ENCODE results near the gene TFR2.

The TFR2 gene

GRCh38 chr7:100641463-100641859, at the start of gene TFR2:
Gene TFR2, minus strand, starts transcription at chr7:100641552. Its CDS starts 43 bp downstream, at chr7:100641509.
- H3K27me3 ChIP-seq (ENCODE audit: low read depth, low read length) = no peaks in the 10 kb centered on the region

GRCh38 chr7:100689230-100690135, 48.1 kb upstream of the TFR2 start:
- peaks cover 15 to 42% of the 10 kb centered on the region in 2 donors for H3K4me1 ChIP-seq (ENCODE audit: control insufficient read depth in 1 of 2, insufficient read depth in 2 of 2, low read length in 2 of 2)
- H3K27me3 ChIP-seq (ENCODE audit: low read depth, low read length) = no peaks in the 10 kb centered on the region
- H3K27ac ChIP-seq (ENCODE audit: low read length) = no peak overlapping the region
- no peak overlapping the region for H3K4me3 ChIP-seq (ENCODE audit: low read depth in 1 of 2, low read length in 2 of 2)
- H3K9me3 ChIP-seq (ENCODE audit: control insufficient read depth in 1 of 2, low read length in 2 of 2) = no peaks in the 10 kb centered on the region
- H3K36me3 ChIP-seq (ENCODE audit: control insufficient read depth in 1 of 2, insufficient read depth in 2 of 2, low read length in 2 of 2) = peaks cover 10 to 43% of the 10 kb centered on the region in 2 donors

More at GRCh38 chr7:100641463-100641859, at the start of gene TFR2:
- Histone ChIP-seq H3K9me3 (ENCODE audit: control insufficient read depth in 1 of 2, low read length in 2 of 2) (no peaks in the 10 kb centered on the region), H3K4me3 (ENCODE audit: low read depth in 1 of 2, low read length in 2 of 2) (no peak within 1 kb of the TSS), H3K4me1 (ENCODE audit: control insufficient read depth in 1 of 2, insufficient read depth in 2 of 2, low read length in 2 of 2) (no peaks in the 10 kb centered on the region), H3K36me3 (ENCODE audit: control insufficient read depth in 1 of 2, insufficient read depth in 2 of 2, low read length in 2 of 2) (no peaks in the 10 kb centered on the region), H3K27ac (ENCODE audit: low read length) (no peak within 1 kb of the TSS)

- Histone ChIP-seq H3K36me3 (ENCODE audit: control insufficient read depth in 1 of 2, insufficient read depth in 2 of 2, low read length in 2 of 2) (peaks cover 10 to 54% of the 10 kb centered on the region in 2 donors), H3K4me1 (ENCODE audit: control insufficient read depth in 1 of 2, insufficient read depth in 2 of 2, low read length in 2 of 2) (peaks cover 15 to 42% of the 10 kb centered on the region in 2 donors), H3K27ac (ENCODE audit: low read length) (no peak overlapping the region), H3K9me3 (ENCODE audit: control insufficient read depth in 1 of 2, low read length in 2 of 2) (no peaks in the 10 kb centered on the region), H3K27me3 (ENCODE audit: low read depth, low read length) (no peaks in the 10 kb centered on the region), H3K4me3 (ENCODE audit: low read depth in 1 of 2, low read length in 2 of 2) (no peak overlapping the region)
These were observed 47.0 kb upstream of the TFR2 start for GRCh38 chr7:100688326-100688860.

GRCh38 chr7:100687751-100688300, 46.5 kb upstream of the TFR2 start:
- peaks cover 11 to 37% of the 10 kb centered on the region in 2 donors for H3K4me1 ChIP-seq (ENCODE audit: control insufficient read depth in 1 of 2, insufficient read depth in 2 of 2, low read length in 2 of 2)
- peaks cover 10 to 59% of the 10 kb centered on the region in 2 donors for H3K36me3 ChIP-seq (ENCODE audit: control insufficient read depth in 1 of 2, insufficient read depth in 2 of 2, low read length in 2 of 2)
- H3K27me3 ChIP-seq (ENCODE audit: low read depth, low read length) = no peaks in the 10 kb centered on the region
- no peaks in the 10 kb centered on the region for H3K9me3 ChIP-seq (ENCODE audit: control insufficient read depth in 1 of 2, low read length in 2 of 2)
- H3K4me3 ChIP-seq (ENCODE audit: low read depth in 1 of 2, low read length in 2 of 2) = no peak overlapping the region
- no peak overlapping the region for H3K27ac ChIP-seq (ENCODE audit: low read length)

- H3K36me3 ChIP-seq (ENCODE audit: control insufficient read depth in 1 of 2, insufficient read depth in 2 of 2, low read length in 2 of 2) = peaks cover 11 to 65% of the 10 kb centered on the region in 2 donors
- H3K9me3 ChIP-seq (ENCODE audit: control insufficient read depth in 1 of 2, low read length in 2 of 2) = no peaks in the 10 kb centered on the region
- no peak overlapping the region for H3K4me3 ChIP-seq (ENCODE audit: low read depth in 1 of 2, low read length in 2 of 2)
- peaks cover 5 to 31% of the 10 kb centered on the region in 2 donors for H3K4me1 ChIP-seq (ENCODE audit: control insufficient read depth in 1 of 2, insufficient read depth in 2 of 2, low read length in 2 of 2)
- H3K27ac ChIP-seq (ENCODE audit: low read length) = no peak overlapping the region
- no peaks in the 10 kb centered on the region for H3K27me3 ChIP-seq (ENCODE audit: low read depth, low read length)
These were observed 45.9 kb upstream of the TFR2 start for GRCh38 chr7:100687261-100687660.

GRCh38 chr7:100686822-100687211, 45.5 kb upstream of the TFR2 start:
- no peak overlapping the region for H3K27ac ChIP-seq (ENCODE audit: low read length)
- no peak overlapping the region for H3K4me3 ChIP-seq (ENCODE audit: low read depth in 1 of 2, low read length in 2 of 2)
- H3K9me3 ChIP-seq (ENCODE audit: control insufficient read depth in 1 of 2, low read length in 2 of 2) = no peaks in the 10 kb centered on the region
- H3K4me1 ChIP-seq (ENCODE audit: control insufficient read depth in 1 of 2, insufficient read depth in 2 of 2, low read length in 2 of 2) = peaks cover under 1 to 27% of the 10 kb centered on the region in 2 donors
- peaks cover 15 to 70% of the 10 kb centered on the region in 2 donors for H3K36me3 ChIP-seq (ENCODE audit: control insufficient read depth in 1 of 2, insufficient read depth in 2 of 2, low read length in 2 of 2)
- no peaks in the 10 kb centered on the region for H3K27me3 ChIP-seq (ENCODE audit: low read depth, low read length)

- peaks cover 15 to 75% of the 10 kb centered on the region in 2 donors for H3K36me3 ChIP-seq (ENCODE audit: control insufficient read depth in 1 of 2, insufficient read depth in 2 of 2, low read length in 2 of 2)
These were observed 45.0 kb upstream of the TFR2 start for GRCh38 chr7:100686201-100686821.

GRCh38 chr7:100685631-100686145, 44.3 kb upstream of the TFR2 start:
- H3K9me3 ChIP-seq (ENCODE audit: control insufficient read depth in 1 of 2, low read length in 2 of 2) = no peaks in the 10 kb centered on the region
- H3K27me3 ChIP-seq (ENCODE audit: low read depth, low read length) = no peaks in the 10 kb centered on the region
- H3K27ac ChIP-seq (ENCODE audit: low read length) = no peak overlapping the region
- H3K4me1 ChIP-seq (ENCODE audit: control insufficient read depth in 1 of 2, insufficient read depth in 2 of 2, low read length in 2 of 2) = peaks cover 0 to 16% of the 10 kb centered on the region in 2 donors
- no peak overlapping the region for H3K4me3 ChIP-seq (ENCODE audit: low read depth in 1 of 2, low read length in 2 of 2)
- H3K36me3 ChIP-seq (ENCODE audit: control insufficient read depth in 1 of 2, insufficient read depth in 2 of 2, low read length in 2 of 2) = peaks cover 15 to 79% of the 10 kb centered on the region in 2 donors

More at GRCh38 chr7:100686201-100686821, 45.0 kb upstream of the TFR2 start:
- no peaks in the 10 kb centered on the region for H3K27me3 ChIP-seq (ENCODE audit: low read depth, low read length)
- no peaks in the 10 kb centered on the region for H3K9me3 ChIP-seq (ENCODE audit: control insufficient read depth in 1 of 2, low read length in 2 of 2)
- peaks cover 0 to 22% of the 10 kb centered on the region in 2 donors for H3K4me1 ChIP-seq (ENCODE audit: control insufficient read depth in 1 of 2, insufficient read depth in 2 of 2, low read length in 2 of 2)
- H3K27ac ChIP-seq (ENCODE audit: low read length) = no peak overlapping the region
- no peak overlapping the region for H3K4me3 ChIP-seq (ENCODE audit: low read depth in 1 of 2, low read length in 2 of 2)

- Histone ChIP-seq H3K4me3 (ENCODE audit: low read depth in 1 of 2, low read length in 2 of 2) (no peak overlapping the region), H3K27ac (ENCODE audit: low read length) (no peak overlapping the region), H3K4me1 (ENCODE audit: control insufficient read depth in 1 of 2, insufficient read depth in 2 of 2, low read length in 2 of 2) (peaks cover 0 to 13% of the 10 kb centered on the region in 2 donors), H3K9me3 (ENCODE audit: control insufficient read depth in 1 of 2, low read length in 2 of 2) (no peaks in the 10 kb centered on the region), H3K27me3 (ENCODE audit: low read depth, low read length) (no peaks in the 10 kb centered on the region), H3K36me3 (ENCODE audit: control insufficient read depth in 1 of 2, insufficient read depth in 2 of 2, low read length in 2 of 2) (peaks cover 15 to 79% of the 10 kb centered on the region in 2 donors)
These were observed 43.8 kb upstream of the TFR2 start for GRCh38 chr7:100685049-100685605.

- peaks cover 0 to 16% of the 10 kb centered on the region in 2 donors for H3K4me1 ChIP-seq (ENCODE audit: control insufficient read depth in 1 of 2, insufficient read depth in 2 of 2, low read length in 2 of 2)
- H3K36me3 ChIP-seq (ENCODE audit: control insufficient read depth in 1 of 2, insufficient read depth in 2 of 2, low read length in 2 of 2) = peaks cover 16 to 80% of the 10 kb centered on the region in 2 donors
- H3K4me3 ChIP-seq (ENCODE audit: low read depth in 1 of 2, low read length in 2 of 2) = no peak overlapping the region
- no peaks in the 10 kb centered on the region for H3K9me3 ChIP-seq (ENCODE audit: control insufficient read depth in 1 of 2, low read length in 2 of 2)
- no peak overlapping the region for H3K27ac ChIP-seq (ENCODE audit: low read length)
- no peaks in the 10 kb centered on the region for H3K27me3 ChIP-seq (ENCODE audit: low read depth, low read length)
These were observed 43.2 kb upstream of the TFR2 start for GRCh38 chr7:100684534-100685042.
